Gastroesophageal sphincter (tissue), 4 donors: ENCODE measurements around the gene PIP5K1B. TPM values are rescaled to one million over a fixed set of nuclear protein-coding genes. Genes with fewer than 3 reads are reported as not detected.

Experiments
- ATAC-seq: fragments of 150-250 bp; one replicate; pipeline ENCODE4 v1.9.1; 2016; ENCODE audit warnings: mild to moderate bottlenecking, moderate library complexity
- H3K27ac ChIP-seq, 4 donors: fragments of 200-600 bp; sonication (generic) in 3 of 4; 1 replicate in 3 of 4; 2 replicates in 1 of 4; pipeline ENCODE4 v1.5.1; 2016 to 2019
- H3K27me3 ChIP-seq: fragments of 200-600 bp; sonication (generic); one replicate; pipeline ENCODE4 v1.5.1; 2019
- H3K36me3 ChIP-seq, 2 donors: fragments of 200-600 bp; sonication (generic); one replicate each; pipeline ENCODE4 v1.5.1; 2019; ENCODE audit warnings: control low read depth in 1 of 2
- H3K4me1 ChIP-seq, 3 donors: fragments of 200-600 bp; sonication (generic); 1 replicate in 2 of 3; 2 replicates in 1 of 3; pipeline ENCODE4 v1.5.1; 2016 to 2019; ENCODE audit warnings: control low read depth in 2 of 3
- H3K4me3 ChIP-seq, 2 donors: fragments of 200-600 bp; sonication (generic); one replicate each; pipeline ENCODE4 v1.5.1; 2019; ENCODE audit warnings: mild to moderate bottlenecking in 1 of 2, moderate library complexity in 1 of 2
- H3K9me3 ChIP-seq, 3 donors: fragments of 200-600 bp; sonication (generic); one replicate each; pipeline ENCODE4 v1.5.1; 2017 to 2019; ENCODE audit warnings: control low read depth in 2 of 3
- CTCF ChIP-seq, 4 experiments: fragments of 200-600 bp in 2 of 4; fragments of 450-650 bp in 2 of 4; sonication (generic) in 1 of 4; IDR thresholded peaks; one replicate each; pipeline ENCODE4 v1.5.1; 2017 to 2019; ENCODE audit warnings: antibody characterized with exemption in 4 of 4, mild to moderate bottlenecking in 2 of 4, moderate library complexity in 2 of 4
- EP300 ChIP-seq: sonication (generic); formaldehyde crosslinking; IDR thresholded peaks from one replicate; pipeline ENCODE4 v1.6.1; 2017; ENCODE audit warnings: antibody characterized with exemption, mild to moderate bottlenecking
- POLR2A ChIP-seq, 2 donors: fragments of 450-650 bp; IDR thresholded peaks; one replicate each; pipeline ENCODE4 v1.6.1; 2017; ENCODE audit warnings: antibody characterized with exemption in 2 of 2, mild to moderate bottlenecking in 2 of 2, moderate library complexity in 1 of 2
- POLR2AphosphoS5 ChIP-seq: sonication (generic); formaldehyde crosslinking; IDR thresholded peaks from one replicate; pipeline ENCODE4 v1.6.1; 2017; ENCODE audit warnings: antibody characterized with exemption
- WGBS, 2 donors: methylation state at CpG; one replicate each; pipeline ENCODE4 v1.1.5; 2018; ENCODE audit warnings: low coverage in 1 of 2; 5-methylcytosine and 5-hydroxymethylcytosine counted together
- total RNA-seq, 4 donors: library from RNA; depleted of rRNA; stranded (reverse); fragments of >200 nt; gene quantifications; one replicate each; pipeline ENCODE4 v1.1.0, GENCODE V29; 2016

The PIP5K1B gene
- total RNA-seq, 4 donors from 2014 or later: 0.67 to 5.1 (median 1.2) TPM

- ATAC-seq: no peak
- Histone ChIP-seq H3K9me3 (no peaks in the 10 kb centered on the region), H3K27ac (no peak overlapping the region), H3K36me3 (no peaks in the 10 kb centered on the region), H3K4me1 (no peaks in the 10 kb centered on the region), H3K27me3 (no peaks in the 10 kb centered on the region), H3K4me3 (no peak overlapping the region)
- no peak for TF ChIP-seq CTCF (IDR thresholded peaks at IDR 0.05)
- TF ChIP-seq POLR2A (IDR thresholded peaks at IDR 0.05): no peak
- no peak for TF ChIP-seq POLR2AphosphoS5
- TF ChIP-seq EP300: no peak
- 83 to 85% methylated on average over 1 to 2 of the region's 5 CpGs for WGBS, 2 donors
These were observed 26.8 kb downstream of the PIP5K1B start for GRCh38 chr9:68731857-68732256.

- Histone ChIP-seq H3K4me3 (no peak overlapping the region), H3K4me1 (no peaks in the 10 kb centered on the region), H3K27ac (no peak overlapping the region), H3K36me3 (no peaks in the 10 kb centered on the region), H3K27me3 (no peaks in the 10 kb centered on the region), H3K9me3 (no peaks in the 10 kb centered on the region)
- TF ChIP-seq POLR2AphosphoS5: no peak
- no peak for TF ChIP-seq EP300
- TF ChIP-seq CTCF (IDR thresholded peaks at IDR 0.05): no peak
- TF ChIP-seq POLR2A (IDR thresholded peaks at IDR 0.05): no peak
- 72 to 92% methylated on average over 8 to 9 of the region's 11 CpGs for WGBS, 2 donors
- no peak for ATAC-seq
These were observed 27.5 kb downstream of the PIP5K1B start for GRCh38 chr9:68732405-68733020.

GRCh38 chr9:68733021-68733405, 28.0 kb downstream of the PIP5K1B start:
- H3K4me3 ChIP-seq: no peak overlapping the region
- no peak overlapping the region for H3K27ac ChIP-seq
- H3K36me3 ChIP-seq: no peaks in the 10 kb centered on the region
- ATAC-seq: no peak
- H3K9me3 ChIP-seq: no peaks in the 10 kb centered on the region
- 67 to 82% methylated on average over 5 of the region's 5 CpGs for WGBS, 2 donors
- no peaks in the 10 kb centered on the region for H3K4me1 ChIP-seq
- no peaks in the 10 kb centered on the region for H3K27me3 ChIP-seq
- no peak for TF ChIP-seq CTCF (IDR thresholded peaks at IDR 0.05)
- no peak for TF ChIP-seq POLR2AphosphoS5
- TF ChIP-seq EP300: no peak
- no peak for TF ChIP-seq POLR2A (IDR thresholded peaks at IDR 0.05)

GRCh38 chr9:68738358-68738757, 33.3 kb downstream of the PIP5K1B start:
- Histone ChIP-seq H3K27ac (no peak overlapping the region), H3K9me3 (no peaks in the 10 kb centered on the region), H3K36me3 (no peaks in the 10 kb centered on the region), H3K4me3 (no peak overlapping the region), H3K4me1 (no peaks in the 10 kb centered on the region), H3K27me3 (no peaks in the 10 kb centered on the region)
- no peak for TF ChIP-seq POLR2AphosphoS5
- TF ChIP-seq EP300: no peak
- no peak for TF ChIP-seq CTCF (IDR thresholded peaks at IDR 0.05)
- TF ChIP-seq POLR2A (IDR thresholded peaks at IDR 0.05): no peak
- no peak for ATAC-seq
- 67 to 96% methylated on average over 1 to 3 of the region's 3 CpGs for WGBS, 2 donors

- Histone ChIP-seq H3K27me3 (no peaks in the 10 kb centered on the region), H3K27ac (no peak overlapping the region), H3K4me3 (no peak overlapping the region), H3K36me3 (no peaks in the 10 kb centered on the region), H3K9me3 (no peaks in the 10 kb centered on the region), H3K4me1 (no peaks in the 10 kb centered on the region)
- TF ChIP-seq POLR2AphosphoS5 (no peak), POLR2A (IDR thresholded peaks at IDR 0.05) (no peak), EP300 (no peak), CTCF (IDR thresholded peaks at IDR 0.05) (no peak)
- ATAC-seq: no peak
- WGBS, 2 donors: 33 to 49% methylated on average over 1 to 2 of the region's 2 CpGs
These were observed 34.7 kb downstream of the PIP5K1B start for GRCh38 chr9:68739621-68740174.
